CD4-positive, alpha-beta T cell treated with Interleukin-4 for 4 hours (primary cell): ENCODE measurements around the gene RTL10.

Source experiments
- DNase-seq: peaks from one replicate; pipeline ENCODE4 v3.0.0-alpha.2; 2020

RTL10 gene

GRCh38 chr22:19875531-19876313 is 21.0 kb upstream of the RTL10 start:
- DNase-seq = no peak

DNA sequence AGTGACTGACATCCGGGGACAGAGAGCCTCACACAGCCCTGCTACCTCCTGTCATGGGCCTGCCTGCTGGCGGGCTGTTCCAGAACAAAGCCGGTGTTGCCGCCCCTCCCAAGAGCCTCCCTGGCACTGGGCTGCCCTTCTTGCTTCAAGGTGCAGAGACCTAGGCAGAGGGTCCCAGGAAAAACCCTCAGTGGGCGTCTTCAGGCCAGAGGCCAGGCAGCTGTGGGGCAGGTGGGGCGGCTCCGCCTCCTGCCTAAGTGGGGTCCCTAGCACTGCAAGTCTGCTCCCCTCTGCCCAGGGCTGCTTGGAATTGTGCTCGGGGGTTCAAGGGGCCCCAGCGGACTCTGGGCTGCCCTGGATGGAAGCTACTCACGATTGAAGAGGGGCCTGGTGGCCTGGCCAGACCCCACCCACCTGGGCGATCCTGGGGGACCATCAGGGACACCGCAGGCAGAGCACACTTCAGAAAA is 20.4 kb upstream of the RTL10 start:
- no peak for DNase-seq

GRCh38 chr22:19874307-19875060 is 19.8 kb upstream of the RTL10 start:
- DNase-seq = peak; percentile 19

- no peak for DNase-seq
These were observed 19.3 kb upstream of the RTL10 start for GRCh38 chr22:19873960-19874306.

DNA sequence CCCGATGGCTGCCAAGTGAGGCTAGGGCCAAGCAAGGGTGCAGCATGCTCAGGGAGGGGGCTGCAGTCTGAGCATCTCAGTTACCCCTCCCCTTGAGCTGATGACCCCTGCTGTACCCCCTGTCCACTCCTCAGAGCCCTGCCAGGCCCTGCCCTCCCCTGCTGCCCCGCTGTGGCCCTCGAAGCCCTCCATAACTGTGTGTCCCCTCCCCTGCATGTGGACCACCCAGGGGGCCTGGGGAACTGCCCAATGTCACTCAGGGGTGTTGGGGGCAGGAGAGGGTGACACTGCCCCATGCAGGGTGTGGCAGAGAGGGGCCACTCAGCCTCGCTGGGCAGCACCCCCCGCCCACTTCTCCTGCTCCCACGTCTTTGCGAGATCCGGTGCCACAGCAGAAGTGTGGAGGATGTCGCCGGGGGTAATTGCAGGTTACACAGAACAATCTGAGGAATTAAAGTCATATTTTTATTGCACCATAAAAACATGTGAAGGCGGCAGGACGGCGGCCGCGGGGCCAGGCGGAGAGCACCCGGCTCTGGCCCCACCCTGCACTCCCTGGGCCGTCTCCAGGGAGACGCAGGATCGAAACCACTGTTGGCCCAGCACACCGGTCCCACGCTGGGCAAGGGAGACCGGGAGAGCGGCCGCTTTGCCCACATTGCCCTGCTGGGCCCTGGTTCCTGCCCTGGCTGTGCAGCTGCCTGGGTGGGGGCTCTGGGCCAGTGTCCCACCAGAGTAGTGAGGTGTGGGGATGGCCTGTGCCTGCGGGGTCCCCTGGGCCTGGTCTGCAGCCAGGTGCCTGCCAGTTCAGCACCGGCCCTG is 18.7 kb upstream of the RTL10 start:
- DNase-seq = no peak

DNA sequence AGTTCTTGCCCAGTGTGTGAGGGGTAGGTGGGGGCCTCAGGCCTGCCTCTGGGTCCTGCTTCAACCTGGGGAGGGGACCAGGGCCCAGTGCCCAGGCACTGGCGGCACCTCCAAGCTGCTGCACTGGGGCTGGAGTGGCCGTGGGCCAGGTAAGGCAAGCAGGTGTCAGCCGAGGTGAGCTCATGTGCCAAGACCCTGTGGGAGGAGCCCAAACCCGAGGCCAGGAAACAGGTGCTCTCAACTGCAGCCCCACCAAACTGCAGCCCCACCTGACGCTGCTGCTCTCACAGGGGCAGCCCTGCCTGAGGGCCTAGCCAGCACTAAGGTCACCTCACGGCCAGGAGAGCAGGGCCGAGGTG is 18.1 kb upstream of the RTL10 start:
- no peak for DNase-seq

DNA sequence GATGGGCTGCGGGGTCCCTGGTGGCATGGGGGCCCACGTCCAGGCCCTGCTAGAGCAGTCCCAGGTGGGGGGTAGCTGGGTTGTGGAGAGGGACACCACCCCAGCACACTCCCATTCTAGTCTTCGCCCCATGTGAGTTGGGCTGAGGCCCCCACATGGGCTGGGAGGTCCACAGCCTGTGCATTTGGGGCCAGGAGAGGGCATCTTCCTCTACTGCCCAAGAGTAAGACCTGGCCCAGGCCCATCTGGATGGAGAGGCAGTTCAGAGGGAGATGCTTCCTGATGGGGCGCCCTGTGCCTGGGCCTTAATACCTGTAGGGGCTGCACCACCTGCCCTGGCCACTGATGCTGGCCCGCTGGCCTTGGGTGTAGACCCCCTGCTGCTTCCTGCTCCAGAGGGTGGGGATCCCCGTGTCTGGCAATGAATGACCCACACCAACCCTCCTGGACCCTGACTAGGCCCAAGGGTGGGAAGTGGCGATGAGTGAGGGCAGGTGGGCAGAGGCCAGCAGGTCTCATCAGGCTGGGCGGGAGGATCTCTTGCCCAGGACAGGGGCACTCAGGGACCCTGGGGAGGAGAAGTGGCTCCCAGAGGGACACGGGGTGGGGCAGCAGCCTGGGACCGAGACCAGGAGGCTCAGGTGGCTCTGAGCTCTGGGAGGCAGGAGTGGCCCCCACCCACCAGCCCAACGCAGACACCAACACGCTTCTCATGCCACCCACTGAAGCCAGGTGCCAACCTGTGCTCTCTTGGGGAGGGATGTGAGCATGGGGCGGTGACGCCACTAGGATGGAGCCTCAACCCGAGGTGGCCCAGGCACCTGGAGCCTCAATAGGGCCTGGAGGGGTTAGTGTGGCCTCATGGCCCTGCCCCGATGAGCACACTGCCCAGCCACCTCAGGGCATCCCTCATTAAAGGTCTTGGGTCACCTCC is 17.4 kb upstream of the RTL10 start:
- DNase-seq = no peak

- no peak for DNase-seq
These were observed 16.6 kb upstream of the RTL10 start for GRCh38 chr22:19871023-19871844.

- DNase-seq = no peak
These were observed 15.7 kb upstream of the RTL10 start for GRCh38 chr22:19870153-19871022.

DNA sequence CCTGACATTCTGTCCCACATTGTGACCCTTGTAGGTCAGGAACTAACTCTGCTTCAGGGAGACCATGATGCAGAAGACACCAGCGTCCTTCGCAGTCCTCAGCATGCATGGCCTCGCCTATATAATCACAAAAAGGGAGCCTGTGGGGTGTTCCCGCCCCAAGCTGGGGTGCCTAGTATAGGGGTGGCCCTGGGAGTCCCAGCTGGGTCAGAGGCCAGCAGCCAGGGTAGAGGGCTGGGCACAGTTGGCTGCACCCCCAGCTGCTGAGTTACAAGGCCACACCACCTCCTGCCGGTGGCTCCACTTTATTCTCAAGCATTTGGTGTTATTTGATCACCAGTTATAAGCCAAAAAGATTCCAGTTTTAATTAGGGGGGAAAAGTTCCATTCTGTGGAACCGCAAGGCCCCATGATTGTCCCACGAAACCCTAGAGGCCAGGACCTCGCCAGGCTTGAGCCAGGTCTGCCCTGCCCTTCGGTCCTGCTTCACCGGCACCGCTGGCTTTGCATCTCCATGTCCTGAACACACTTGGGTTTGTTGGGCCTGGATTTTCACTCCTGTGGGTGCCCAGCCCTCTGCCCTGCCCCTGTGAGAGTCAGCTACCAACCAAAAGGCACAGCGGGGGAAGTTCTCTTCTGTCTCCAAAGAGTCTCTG is 15.0 kb upstream of the RTL10 start:
- no peak for DNase-seq

DNA sequence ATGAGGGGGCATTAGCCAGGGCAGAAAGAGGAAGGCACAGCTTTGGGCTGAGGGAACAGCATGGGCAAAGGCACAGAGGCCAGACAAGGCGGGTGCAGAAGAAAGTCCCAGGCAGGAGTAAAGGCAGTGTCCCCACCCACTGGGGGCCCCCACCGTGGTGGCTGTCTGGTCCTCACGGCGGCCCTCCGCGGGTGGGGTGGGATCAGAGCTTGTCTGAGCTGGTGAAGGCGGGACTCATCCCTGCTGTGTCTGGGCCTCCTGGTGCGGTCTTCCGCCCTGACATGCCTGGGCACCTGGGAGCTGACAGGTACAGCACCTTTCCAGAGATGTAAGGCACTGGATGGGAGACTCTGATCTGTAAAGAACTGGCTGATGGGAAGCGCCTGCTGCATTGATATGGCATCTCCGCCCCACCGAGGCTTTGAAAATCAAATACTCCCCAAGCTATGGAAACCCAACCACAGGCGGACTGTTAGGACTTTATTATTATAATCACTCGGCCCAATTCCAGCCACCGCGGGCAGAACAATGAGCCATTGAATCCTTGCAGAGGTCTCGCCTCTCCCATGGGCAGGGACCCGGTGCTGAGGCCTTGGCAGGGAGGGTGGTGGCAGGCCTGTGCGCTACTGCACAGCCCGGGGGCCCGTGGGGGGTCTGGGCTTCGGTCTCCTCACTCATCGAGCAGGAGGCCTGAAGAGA is 14.2 kb upstream of the RTL10 start:
- DNase-seq = no peak

DNA sequence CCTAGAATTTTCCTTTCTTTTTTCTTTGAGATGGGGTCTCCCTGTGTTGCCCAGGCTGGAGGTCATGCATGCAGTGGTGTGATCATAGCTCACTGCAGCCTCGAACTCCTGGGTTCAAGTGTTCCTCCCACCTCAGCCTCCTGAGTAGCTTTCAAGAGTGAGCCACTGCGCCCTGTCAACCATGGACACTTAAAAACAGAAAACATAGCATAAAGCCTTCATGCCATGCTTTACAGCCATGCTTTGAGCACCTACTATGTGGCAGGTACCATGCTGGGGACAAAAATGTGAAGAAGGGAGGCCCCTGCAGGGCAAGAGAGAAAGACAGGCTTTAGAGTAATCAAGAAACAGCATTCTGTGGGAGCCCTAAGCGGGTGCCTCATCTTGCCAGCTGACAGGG is 13.7 kb upstream of the RTL10 start:
- DNase-seq = no peak

DNA sequence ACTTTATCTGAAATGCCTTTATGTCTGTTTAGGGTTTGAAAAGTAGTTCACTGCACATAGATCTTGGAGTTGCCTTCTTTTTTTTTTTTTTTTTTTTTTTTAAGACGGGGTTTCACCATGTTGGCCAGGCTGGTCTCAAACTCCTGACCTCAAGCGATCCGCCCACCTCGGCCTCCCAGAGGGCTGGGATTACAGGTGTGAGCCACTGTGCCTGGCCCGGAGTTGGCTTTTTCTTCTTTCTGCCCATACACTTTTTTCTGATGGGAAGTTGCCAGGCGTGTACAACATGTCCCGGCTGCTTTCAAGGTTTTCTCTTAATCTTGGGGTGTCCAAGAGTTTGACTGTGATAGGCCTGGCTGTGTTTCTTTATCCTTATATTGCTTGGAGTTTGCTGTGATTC is 12.9 kb upstream of the RTL10 start:
- DNase-seq = no peak

- no peak for DNase-seq
These were observed 12.0 kb upstream of the RTL10 start for GRCh38 chr22:19866665-19867009.

- no peak for DNase-seq
These were observed 10.6 kb upstream of the RTL10 start for GRCh38 chr22:19865141-19865829.

GRCh38 chr22:19864538-19865106 is 9.9 kb upstream of the RTL10 start:
- DNase-seq = no peak

DNA sequence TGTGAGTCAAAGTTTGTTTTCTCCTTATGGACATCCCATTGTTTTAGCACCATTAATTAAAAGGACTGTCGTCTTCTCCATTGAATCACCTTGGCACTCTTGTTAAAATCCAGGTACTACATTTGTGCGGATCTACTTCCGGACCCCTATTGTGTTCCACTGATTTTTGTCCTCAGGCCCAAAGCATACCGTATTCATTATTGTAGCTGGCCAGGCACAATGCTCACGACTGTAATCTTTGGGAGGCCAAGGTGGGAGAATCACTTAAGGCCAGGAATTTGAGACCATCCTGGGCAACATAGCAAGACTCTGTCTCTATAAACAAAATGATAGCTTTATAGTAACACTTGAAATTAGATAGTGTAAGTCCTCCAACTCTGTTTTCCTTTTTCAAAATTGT is 8.9 kb upstream of the RTL10 start:
- DNase-seq = no peak

DNA sequence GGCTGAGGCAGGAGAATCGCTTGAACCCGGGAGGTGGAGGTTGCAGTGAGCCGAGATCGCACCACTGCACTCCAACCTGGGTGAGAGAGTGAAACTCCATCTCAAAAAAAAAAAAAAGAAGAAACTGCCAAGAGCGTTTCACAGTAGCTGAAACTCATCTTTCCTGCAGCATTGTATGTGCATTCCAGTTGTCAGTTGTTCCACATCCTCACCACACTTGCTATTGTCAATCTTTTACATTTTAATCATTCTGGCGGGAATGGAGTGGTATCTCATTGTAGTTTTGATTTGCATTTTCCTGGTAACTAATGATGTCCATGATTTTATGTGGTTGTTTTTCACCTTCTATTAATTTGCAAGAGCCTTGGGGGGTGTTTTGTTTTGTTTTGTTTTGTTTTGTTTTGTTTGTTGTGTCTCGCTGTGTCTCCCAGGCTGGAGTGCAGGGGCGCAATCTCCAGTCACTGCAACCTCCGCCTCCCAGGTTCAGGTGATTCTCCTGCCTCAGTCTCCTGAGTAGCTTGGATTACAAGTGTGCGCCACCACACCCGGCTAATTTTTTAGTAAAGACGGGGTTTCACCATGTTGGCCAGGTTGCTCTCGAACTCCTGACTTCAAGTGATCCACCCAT is 8.1 kb upstream of the RTL10 start:
- DNase-seq = no peak
